ENCODE measurements around the gene GLRA1. TPM values are rescaled to one million over a fixed set of nuclear protein-coding genes. Genes with fewer than 3 reads are reported as not detected.

The GLRA1 gene
- total RNA-seq, 1 experiment from 2014 or later, result not detected

- H3K9ac ChIP-seq (ENCODE audit: low read length), result no peak overlapping the region
- CTCF ChIA-PET, result no interaction called here
- H3K27me3 ChIP-seq (ENCODE audit: insufficient read depth, low read length), result no peaks in the 10 kb centered on the region
- POLR2A ChIA-PET, result no interaction called here
- no peaks in the 10 kb centered on the region for H3K79me2 ChIP-seq (ENCODE audit: insufficient read depth, low read length)
- no peak overlapping the region for H3K4me2 ChIP-seq (ENCODE audit: low read length)
- no peaks in the 10 kb centered on the region for H3K36me3 ChIP-seq (ENCODE audit: control insufficient read depth in 1 of 2, insufficient read depth in 2 of 2, low read length in 2 of 2)
- no peak for ATAC-seq
- H3K9me2 ChIP-seq (ENCODE audit: insufficient read depth), result no peaks in the 10 kb centered on the region
- no peak overlapping the region for H3K4me3 ChIP-seq (replicated peaks in 1 of 2; ENCODE audit: low read depth in 1 of 2, low read length in 2 of 2)
- intact Hi-C loops (cut with micrococcal nuclease), result no loop called here
- no peak overlapping the region for H2AFZ ChIP-seq (ENCODE audit: low read depth, low read length, poor library complexity, severe bottlenecking)
- no peak for DNase-seq (ENCODE audit: low read depth, low spot score)
- TF ChIP-seq, protein P1, sequence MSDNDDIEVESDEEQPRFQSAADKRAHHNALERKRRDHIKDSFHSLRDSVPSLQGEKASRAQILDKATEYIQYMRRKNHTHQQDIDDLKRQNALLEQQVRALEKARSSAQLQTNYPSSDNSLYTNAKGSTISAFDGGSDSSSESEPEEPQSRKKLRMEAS (IDR thresholded peaks at IDR 0.05), result no peak
- TF ChIP-seq CBX3 (IDR thresholded peaks at IDR 0.05; ENCODE audit: low read depth), result peak; percentile 27; the same call in 1 of the 2 replicates
- BruUV-seq (replicated peaks), result no TSS peak
- no peaks in the 10 kb centered on the region for H3K4me1 ChIP-seq (ENCODE audit: control insufficient read depth in 1 of 2, insufficient read depth in 2 of 2, low read length in 2 of 2)
- no peak overlapping the region for H3K27ac ChIP-seq (ENCODE audit: low read depth, low read length)
- peaks cover 0 to 5% of the 10 kb centered on the region in 2 experiments; a peak in 1 of 4 replicates for H3K9me3 ChIP-seq (ENCODE audit: control insufficient read depth in 1 of 2, insufficient read depth in 1 of 2, low read depth in 1 of 2, low read length in 2 of 2)
- RAD21 ChIA-PET (ENCODE audit: low non-redundant PET in 1 of 2, low total read pairs in 2 of 2, uncharacterized antibody in 2 of 2, unreplicated experiment in 2 of 2), result no interaction called here
- H4K20me1 ChIP-seq (ENCODE audit: insufficient read depth), result no peaks in the 10 kb centered on the region
Measured at GRCh38 chr5:151931260-151931659, 6.6 kb upstream of the GLRA1 start.

GRCh38 chr5:151926188-151926587 is 1.5 kb upstream of the GLRA1 start:
- no peaks in the 10 kb centered on the region for H3K4me1 ChIP-seq (ENCODE audit: control insufficient read depth in 1 of 2, insufficient read depth in 2 of 2, low read length in 2 of 2)
- no peak overlapping the region for H3K27ac ChIP-seq (ENCODE audit: low read depth, low read length)
- ChIA-PET CTCF (no interaction called here), RAD21 (ENCODE audit: low non-redundant PET in 1 of 2, low total read pairs in 2 of 2, uncharacterized antibody in 2 of 2, unreplicated experiment in 2 of 2) (no interaction called here), POLR2A (no interaction called here)
- DNase-seq (ENCODE audit: low read depth, low spot score) (no peak), ATAC-seq (no peak)
- no peak overlapping the region for H3K4me2 ChIP-seq (ENCODE audit: low read length)
- H3K4me3 ChIP-seq (replicated peaks in 1 of 2; ENCODE audit: low read depth in 1 of 2, low read length in 2 of 2), result no peak overlapping the region
- no peaks in the 10 kb centered on the region for H3K9me2 ChIP-seq (ENCODE audit: insufficient read depth)
- no peak for TF ChIP-seq ELF1 (IDR thresholded peaks at IDR 0.05; ENCODE audit: borderline replicate concordance, low read depth)
- TF ChIP-seq, protein P1 (IDR thresholded peaks at IDR 0.05), result no peak
- TF ChIP-seq ZNF274 (IDR thresholded peaks at IDR 0.05; ENCODE audit: low read depth, low read length), result no peak
- TF ChIP-seq, protein P2, sequence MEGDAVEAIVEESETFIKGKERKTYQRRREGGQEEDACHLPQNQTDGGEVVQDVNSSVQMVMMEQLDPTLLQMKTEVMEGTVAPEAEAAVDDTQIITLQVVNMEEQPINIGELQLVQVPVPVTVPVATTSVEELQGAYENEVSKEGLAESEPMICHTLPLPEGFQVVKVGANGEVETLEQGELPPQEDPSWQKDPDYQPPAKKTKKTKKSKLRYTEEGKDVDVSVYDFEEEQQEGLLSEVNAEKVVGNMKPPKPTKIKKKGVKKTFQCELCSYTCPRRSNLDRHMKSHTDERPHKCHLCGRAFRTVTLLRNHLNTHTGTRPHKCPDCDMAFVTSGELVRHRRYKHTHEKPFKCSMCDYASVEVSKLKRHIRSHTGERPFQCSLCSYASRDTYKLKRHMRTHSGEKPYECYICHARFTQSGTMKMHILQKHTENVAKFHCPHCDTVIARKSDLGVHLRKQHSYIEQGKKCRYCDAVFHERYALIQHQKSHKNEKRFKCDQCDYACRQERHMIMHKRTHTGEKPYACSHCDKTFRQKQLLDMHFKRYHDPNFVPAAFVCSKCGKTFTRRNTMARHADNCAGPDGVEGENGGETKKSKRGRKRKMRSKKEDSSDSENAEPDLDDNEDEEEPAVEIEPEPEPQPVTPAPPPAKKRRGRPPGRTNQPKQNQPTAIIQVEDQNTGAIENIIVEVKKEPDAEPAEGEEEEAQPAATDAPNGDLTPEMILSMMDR (IDR thresholded peaks at IDR 0.05 in 2 of 3, conservative IDR thresholded peaks at IDR 0.05 in 1 of 3; ENCODE audit: borderline replicate concordance in 1 of 3, insufficient read depth in 1 of 3, low read depth in 2 of 3, low read length in 2 of 3), result no peak
- TF ChIP-seq RAD21 (IDR thresholded peaks at IDR 0.05; ENCODE audit: low read depth), result no peak
- no peak for TF ChIP-seq CBX3 (IDR thresholded peaks at IDR 0.05; ENCODE audit: low read depth)
- TF ChIP-seq EZH2phosphoT487 (IDR thresholded peaks at IDR 0.05; ENCODE audit: borderline replicate concordance), result no peak
- no peak for TF ChIP-seq POLR2AphosphoS5 (IDR thresholded peaks at IDR 0.05; ENCODE audit: low read depth, low read length)
- no peak for TF ChIP-seq EZH2 (IDR thresholded peaks at IDR 0.05)
- no peak for TF ChIP-seq SIN3A (IDR thresholded peaks at IDR 0.05; ENCODE audit: low read depth)
- TF ChIP-seq REST (IDR thresholded peaks at IDR 0.05; ENCODE audit: low read depth), result no peak
- no peak for TF ChIP-seq TCF7L2 (IDR thresholded peaks at IDR 0.05; ENCODE audit: borderline replicate concordance, extremely low read depth, insufficient read depth, insufficient read length)
- no peak for TF ChIP-seq CEBPB (IDR thresholded peaks at IDR 0.05; ENCODE audit: low read depth)
- intact Hi-C loops (cut with micrococcal nuclease), result no loop called here
- no peak overlapping the region for H2AFZ ChIP-seq (ENCODE audit: low read depth, low read length, poor library complexity, severe bottlenecking)
- no peaks in the 10 kb centered on the region for H3K79me2 ChIP-seq (ENCODE audit: insufficient read depth, low read length)
- H3K9me3 ChIP-seq (ENCODE audit: control insufficient read depth in 1 of 2, insufficient read depth in 1 of 2, low read depth in 1 of 2, low read length in 2 of 2), result no peaks in the 10 kb centered on the region
- no TSS peak for BruUV-seq (replicated peaks)
- H3K9ac ChIP-seq (ENCODE audit: low read length), result no peak overlapping the region
- H3K36me3 ChIP-seq (ENCODE audit: control insufficient read depth in 1 of 2, insufficient read depth in 2 of 2, low read length in 2 of 2), result no peaks in the 10 kb centered on the region
- H4K20me1 ChIP-seq (ENCODE audit: insufficient read depth), result no peaks in the 10 kb centered on the region
- peaks cover 14% of the 10 kb centered on the region for H3K27me3 ChIP-seq (ENCODE audit: insufficient read depth, low read length)
